HepG2 (cell line): Measurements from ENCODE around the gene METRN. TPM values are rescaled to one million over a fixed set of nuclear protein-coding genes. Genes with fewer than 3 reads are reported as not detected.

Experiments used
- DPF2 ChIP-seq: sonication (generic); formaldehyde crosslinking; IDR thresholded peaks from 2 replicates; pipeline ENCODE4 v1.4.0; 2020; ENCODE audit warnings: mild to moderate bottlenecking, low read depth, missing genetic modification reagents, borderline replicate concordance
- GFI1 ChIP-seq: sonication (generic); formaldehyde crosslinking; IDR thresholded peaks from 2 replicates; pipeline ENCODE4 v1.5.0; 2020; ENCODE audit warnings: missing genetic modification reagents, mild to moderate bottlenecking, borderline replicate concordance
- GMEB2 ChIP-seq: IDR thresholded peaks from 2 replicates; pipeline ENCODE4 v1.6.1; 2016; ENCODE audit warnings: missing biosample characterization, missing genetic modification reagents, low read depth
- HDAC2 ChIP-seq: sonication (generic); formaldehyde crosslinking; IDR thresholded peaks from 2 replicates; pipeline ENCODE4 v1.4.0; 2020; ENCODE audit warnings: missing genetic modification reagents
- MTA3 ChIP-seq: sonication (generic); formaldehyde crosslinking; IDR thresholded peaks from 2 replicates; pipeline ENCODE4 v1.4.0; 2020; ENCODE audit warnings: missing genetic modification reagents
- PAX8 ChIP-seq: sonication (generic); formaldehyde crosslinking; IDR thresholded peaks from 2 replicates; pipeline ENCODE4 v1.8.0; 2022; ENCODE audit warnings: mild to moderate bottlenecking, missing genetic modification reagents, borderline replicate concordance
- PLSCR1 ChIP-seq: sonication (generic); formaldehyde crosslinking; IDR thresholded peaks from 2 replicates; pipeline ENCODE4 v1.5.0; 2020; ENCODE audit warnings: missing genetic modification reagents, mild to moderate bottlenecking, borderline replicate concordance
- POLR2A ChIP-seq, 2 experiments: IDR thresholded peaks; 2 replicates each; pipeline ENCODE4 v1.6.1; 2011; ENCODE audit warnings: low read depth in 2 of 2, low read length in 2 of 2, mild to moderate bottlenecking in 1 of 2, moderate library complexity in 1 of 2; ENCODE audit not compliant: insufficient read depth in 1 of 2
- RFX5 ChIP-seq: IDR thresholded peaks from 2 replicates; pipeline ENCODE4 v1.6.1; 2011; ENCODE audit warnings: low read depth, low read length, improper control_type of control experiment
- SAP130 ChIP-seq: IDR thresholded peaks from 2 replicates; pipeline ENCODE4 v1.6.1; 2016; ENCODE audit warnings: low read depth
- SP1 ChIP-seq, 2 experiments: fragments of 450-650 bp in 1 of 2; sonication (generic) in 1 of 2; formaldehyde crosslinking in 1 of 2; IDR thresholded peaks; 2 replicates each; pipeline versions ENCODE4 v1.4.0 to v1.6.1; 2016 to 2020; ENCODE audit warnings: missing genetic modification reagents in 1 of 2
- SRF ChIP-seq: IDR thresholded peaks from 2 replicates; pipeline ENCODE4 v1.6.1; 2011; ENCODE audit warnings: mild to moderate bottlenecking, low read depth, low read length, moderate library complexity
- SSRP1 ChIP-seq: IDR thresholded peaks from 2 replicates; pipeline ENCODE4 v1.6.1; 2016; ENCODE audit warnings: control low read depth
- SYNCRIP ChIP-seq: fragments of 200-400 bp; formaldehyde crosslinking; IDR thresholded peaks from 2 replicates; pipeline ENCODE4 v1.6.1; 2018; ENCODE audit warnings: mild to moderate bottlenecking, low read depth, low read length; ENCODE audit not compliant: insufficient read depth
- USF2 ChIP-seq, 2 experiments: sonication (generic) in 1 of 2; formaldehyde crosslinking in 1 of 2; IDR thresholded peaks; 2 replicates each; pipeline versions ENCODE4 v1.5.1 to v1.6.1; 2011 to 2020; ENCODE audit warnings: borderline replicate concordance in 1 of 2, low read depth in 1 of 2, low read length in 1 of 2, mild to moderate bottlenecking in 1 of 2, missing genetic modification reagents in 1 of 2, moderate library complexity in 1 of 2
- ZBTB1 ChIP-seq: sonication (generic); formaldehyde crosslinking; IDR thresholded peaks from 2 replicates; pipeline ENCODE4 v1.4.0; 2020; ENCODE audit warnings: missing genetic modification reagents, borderline replicate concordance
- ZBTB14 ChIP-seq: sonication (generic); formaldehyde crosslinking; IDR thresholded peaks from 2 replicates; pipeline ENCODE4 v1.4.0; 2020; ENCODE audit warnings: missing genetic modification reagents
- ZFP36 ChIP-seq: fragments of 150-350 bp; IDR thresholded peaks from 2 replicates; pipeline ENCODE4 v1.6.1; 2018; ENCODE audit warnings: borderline replicate concordance, low read length, low read depth; ENCODE audit not compliant: partially characterized antibody
- ZIK1 ChIP-seq: sonication (generic); formaldehyde crosslinking; IDR thresholded peaks from 2 replicates; pipeline ENCODE4 v1.5.0; 2020; ENCODE audit warnings: mild to moderate bottlenecking, low read depth, missing genetic modification reagents, borderline replicate concordance
- ZNF331 ChIP-seq: sonication (generic); formaldehyde crosslinking; IDR thresholded peaks from 2 replicates; pipeline ENCODE4 v1.4.0; 2020; ENCODE audit warnings: missing genetic modification reagents
- ZNF335 ChIP-seq: sonication (generic); formaldehyde crosslinking; IDR thresholded peaks from 2 replicates; pipeline ENCODE4 v1.4.0; 2020; ENCODE audit warnings: missing genetic modification reagents
- ZNF468 ChIP-seq: sonication (generic); formaldehyde crosslinking; IDR thresholded peaks from 2 replicates; pipeline ENCODE4 v1.8.0; 2022; ENCODE audit warnings: mild to moderate bottlenecking, moderate library complexity, missing genetic modification reagents
- ZNF605 ChIP-seq: sonication (generic); formaldehyde crosslinking; IDR thresholded peaks from 2 replicates; pipeline ENCODE4 v1.8.0; 2022; ENCODE audit warnings: mild to moderate bottlenecking, missing genetic modification reagents
- ZNF615 ChIP-seq: sonication (generic); formaldehyde crosslinking; IDR thresholded peaks from 2 replicates; pipeline ENCODE4 v1.5.0; 2020; ENCODE audit warnings: mild to moderate bottlenecking, missing genetic modification reagents, borderline replicate concordance
- ZNF737 ChIP-seq: sonication (generic); formaldehyde crosslinking; IDR thresholded peaks from 2 replicates; pipeline ENCODE4 v1.5.0; 2020; ENCODE audit warnings: missing genetic modification reagents, mild to moderate bottlenecking, borderline replicate concordance
- polyA plus RNA-seq, 8 experiments: library from polyadenylated mRNA; depleted of rRNA in 3 of 8; stranded (reverse) in 7 of 8; unstranded in 1 of 8; fragments of >200 nt; fragmentation: Illumina TruSeq in 4 of 8; extraction: Trizol in 4 of 8; gene quantifications; 2 replicates each; pipeline versions ENCODE4 v1.2.1 to v1.2.3, GENCODE V29; 2011 to 2016; ENCODE audit warnings: low read depth in 4 of 8, missing spikeins in 1 of 8, mixed read lengths in 1 of 8; ENCODE audit not compliant: insufficient read depth in 1 of 8
- total RNA-seq, 5 experiments: library from RNA; depleted of rRNA; stranded (reverse); fragments of >200 nt; fragmentation: Illumina TruSeq; extraction: Trizol; gene quantifications; 2 replicates each; pipeline ENCODE4 v1.2.3, GENCODE V29; 2016; ENCODE audit warnings: low read depth in 1 of 5

METRN gene
- total and polyA plus RNA-seq, 2 of the 13 experiments (the other 11 are each of a cell fraction or from before 2014, with no cell fraction given): 25.5 to 46.1 TPM

- TF ChIP-seq SSRP1 (CRISPR knock-in tag): no peak
- no peak for TF ChIP-seq ZNF331 (CRISPR knock-in tag)
- TF ChIP-seq PLSCR1 (CRISPR knock-in tag): no peak
- no peak for TF ChIP-seq ZBTB1 (CRISPR knock-in tag)
- TF ChIP-seq SAP130 (CRISPR knock-in tag): peak; percentile 14
- TF ChIP-seq SYNCRIP: no peak
- peak; percentile 86 for TF ChIP-seq ZBTB14 (CRISPR knock-in tag)
- peak; percentile 95 for TF ChIP-seq ZFP36
- TF ChIP-seq ZNF737 (CRISPR knock-in tag): no peak
- no peak for TF ChIP-seq SRF
- no peak for TF ChIP-seq ZIK1 (CRISPR knock-in tag)
- no peak for TF ChIP-seq PAX8 (CRISPR knock-in tag)
- no peak for TF ChIP-seq HDAC2 (CRISPR knock-in tag)
- no peak for TF ChIP-seq GMEB2 (CRISPR knock-in tag)
- TF ChIP-seq RFX5: no peak
- no peak for TF ChIP-seq GFI1 (CRISPR knock-in tag)
- no peak for TF ChIP-seq USF2 (IDR thresholded peaks at IDR 0.05; ENCODE audit: low read depth, low read length)
- TF ChIP-seq USF2 (CRISPR knock-in tag; IDR thresholded peaks at IDR 0.05; ENCODE audit: borderline replicate concordance): no peak
- no peak for TF ChIP-seq ZNF605 (CRISPR knock-in tag)
- no peak for TF ChIP-seq ZNF615 (CRISPR knock-in tag)
- no peak for TF ChIP-seq DPF2 (CRISPR knock-in tag)
- TF ChIP-seq POLR2A (IDR thresholded peaks at IDR 0.05; ENCODE audit: insufficient read depth in 1 of 2, low read depth in 2 of 2, low read length in 2 of 2): 0 out of 4 replicates have a peak, but pooled peaks of 1 of the 2 experiments have one; percentile 3
- no peak for TF ChIP-seq SP1 (IDR thresholded peaks at IDR 0.05)
- TF ChIP-seq SP1 (CRISPR knock-in tag; IDR thresholded peaks at IDR 0.05): no peak
- TF ChIP-seq MTA3 (CRISPR knock-in tag): no peak
- no peak for TF ChIP-seq ZNF468
- no peak for TF ChIP-seq ZNF335 (CRISPR knock-in tag)
Observed at GRCh38 chr16:726438-727290, 11.7 kb downstream of the METRN start, which contains the start of the genes CCDC78 and HAGHL (continued).
